MCF 10A (cell line): Measurements from ENCODE around the gene BTF3L4. TPM values are rescaled to one million over a fixed set of nuclear protein-coding genes. Genes with fewer than 3 reads are reported as not detected.
A peak's percentile ranks its signal among the peaks of the same experiment; 100 is the strongest.

Source experiments
- BruUV-seq: library from RNA; stranded (reverse); fragments of 400-500 nt; replicated peaks from 2 replicates; lab custom pipeline; 2021; lab: Mats Ljungman, UMichigan
- CTCF ChIA-PET: fragments of 300-600 bp; sonication (Branson Sonifier 250); formaldehyde crosslinking; extraction: SDS; loops from one replicate; lab custom pipeline; 2021; ENCODE audit warnings: antibody characterized with exemption, inconsistent platforms; lab: Yijun Ruan, JAX
- POLR2A ChIA-PET: fragments of 300-600, 350-650 bp; sonication (Branson Sonifier 250); formaldehyde crosslinking; extraction: SDS; loops from one replicate; lab custom pipeline; 2020; ENCODE audit warnings: antibody characterized with exemption, inconsistent platforms; lab: Yijun Ruan, JAX
- DNase-seq: peaks from one replicate; pipeline ENCODE4 v3.0.0-alpha.2; 2018; ENCODE audit not compliant: unreplicated experiment
- H3K27ac Mint-ChIP-seq: one replicate; pipeline ENCODE4 v1.8.0; 2022; ENCODE audit warnings: mild to moderate bottlenecking, low read depth, mixed read lengths; ENCODE audit not compliant: unreplicated experiment
- H3K27me3 Mint-ChIP-seq: one replicate; pipeline ENCODE4 v1.8.0; 2022; ENCODE audit warnings: mixed read lengths; ENCODE audit not compliant: insufficient read depth, unreplicated experiment
- H3K36me3 Mint-ChIP-seq: one replicate; pipeline ENCODE4 v1.8.0; 2022; ENCODE audit warnings: mild to moderate bottlenecking, moderate library complexity, mixed read lengths; ENCODE audit not compliant: insufficient read depth, unreplicated experiment
- H3K4me1 Mint-ChIP-seq: one replicate; pipeline ENCODE4 v1.8.0; 2022; ENCODE audit warnings: mixed read lengths; ENCODE audit not compliant: insufficient read depth, unreplicated experiment
- H3K4me3 Mint-ChIP-seq: one replicate; pipeline ENCODE4 v1.8.0; 2022; ENCODE audit warnings: mild to moderate bottlenecking, moderate library complexity, mixed read lengths; ENCODE audit not compliant: unreplicated experiment
- H3K9me3 Mint-ChIP-seq: one replicate; pipeline ENCODE4 v1.8.0; 2022; ENCODE audit warnings: mixed read lengths; ENCODE audit not compliant: unreplicated experiment
- CTCF ChIP-seq: fragments of 200-600 bp; IDR thresholded peaks from one replicate; pipeline ENCODE4 v1.8.0; 2022; ENCODE audit warnings: antibody characterized with exemption, mild to moderate bottlenecking; ENCODE audit not compliant: unreplicated experiment
- intact Hi-C: fragments of 100-400 bp; cut with micrococcal nuclease; formaldehyde crosslinking; loops from 2 replicates; pipeline ENCODE4 v1.14.1; 2022
- total RNA-seq: library from RNA; stranded (reverse); gene quantifications from 2 replicates; pipeline ENCODE4 v1.2.3, GENCODE V29; 2022

Gene BTF3L4
- total RNA-seq, 1 experiment from 2014 or later, result 76.0 TPM

GRCh38 chr1:52056937-52057231, 789 bp downstream of the BTF3L4 start:
- Mint-ChIP-seq H3K9me3 (no peaks in the 10 kb centered on the region), H3K36me3 (peaks cover 19% of the 10 kb centered on the region), H3K4me1 (peaks cover 29% of the 10 kb centered on the region), H3K27me3 (no peaks in the 10 kb centered on the region), H3K27ac (peak overlapping the region; percentile 99), H3K4me3 (peak overlapping the region; percentile 97)
- ChIA-PET POLR2A (interaction anchor here (0.5 to 5.2 kb wide), 11 partner anchors 10 to 1086 kb away, joined by 3 to 73 read pairs (median 6); partner anchors contain the start of genes KTI12, ORC1 and PRPF38A), CTCF (no interaction called here)
- no peak for TF ChIP-seq CTCF
- intact Hi-C loops, result loop anchor here (5.0 kb wide), 1 partner anchor 310 kb away; the partner anchor contains the start of gene CC2D1B
- no peak for DNase-seq
- no TSS peak for BruUV-seq

GRCh38 chr1:52057255-52057654, 1.2 kb downstream of the BTF3L4 start:
- DNase-seq, result no peak
- H3K4me1 Mint-ChIP-seq, result peaks cover 27% of the 10 kb centered on the region
- TSS peak; percentile 50 for BruUV-seq

GRCh38 chr1:52057876-52058415, 1.9 kb downstream of the BTF3L4 start:
- H3K36me3 Mint-ChIP-seq, result peaks cover 25% of the 10 kb centered on the region
- ChIA-PET CTCF (interaction anchor here (0.6 to 0.7 kb wide), 3 partner anchors 83 to 347 kb away, joined by 3 to 4 read pairs (median 4); partner anchors contain the start of genes ORC1 and PRPF38A), POLR2A (interaction anchor here (0.7 to 2.8 kb wide), 6 partner anchors 11 to 309 kb away, joined by 3 to 25 read pairs (median 4); partner anchors contain the start of gene KTI12)
- intact Hi-C loops, result loop anchor here (5.0 kb wide), 1 partner anchor 309 kb away; the partner anchor contains the start of gene CC2D1B
- BruUV-seq, result no TSS peak
- peak overlapping the region; percentile 97 for H3K4me3 Mint-ChIP-seq
- no peaks in the 10 kb centered on the region for H3K27me3 Mint-ChIP-seq
- peaks cover 21% of the 10 kb centered on the region for H3K4me1 Mint-ChIP-seq
- peak overlapping the region; percentile 99 for H3K27ac Mint-ChIP-seq
- DNase-seq, result no peak
- no peak for TF ChIP-seq CTCF
- no peaks in the 10 kb centered on the region for H3K9me3 Mint-ChIP-seq

More at GRCh38 chr1:52057255-52057654, 1.2 kb downstream of the BTF3L4 start:
- Mint-ChIP-seq H3K9me3 (no peaks in the 10 kb centered on the region), H3K27ac (peak overlapping the region; percentile 99), H3K27me3 (no peaks in the 10 kb centered on the region), H3K4me3 (peak overlapping the region; percentile 97), H3K36me3 (peaks cover 21% of the 10 kb centered on the region)
- intact Hi-C loops, result loop anchor here (5.0 kb wide), 1 partner anchor 310 kb away; the partner anchor contains the start of gene CC2D1B
- ChIA-PET POLR2A (interaction anchor here (0.6 to 5.2 kb wide), 9 partner anchors 10 to 347 kb away, joined by 3 to 73 read pairs (median 11); partner anchors contain the start of genes KTI12, ORC1 and PRPF38A), CTCF (no interaction called here)
- TF ChIP-seq CTCF, result no peak

- BruUV-seq, result no TSS peak
- no peaks in the 10 kb centered on the region for H3K9me3 Mint-ChIP-seq
- intact Hi-C loops, result loop anchor here (5.0 kb wide), 1 partner anchor 308 kb away; the partner anchor contains the start of gene CC2D1B
- H3K36me3 Mint-ChIP-seq, result peaks cover 39% of the 10 kb centered on the region
- no peak for TF ChIP-seq CTCF
- POLR2A ChIA-PET, result interaction anchor here (0.8 to 2.8 kb wide), 12 partner anchors 9 to 516 kb away, joined by 3 to 25 read pairs (median 4); partner anchors contain the start of genes KTI12 and ZFYVE9
- H3K4me3 Mint-ChIP-seq, result peak overlapping the region; percentile 97
- H3K27ac Mint-ChIP-seq, result peak overlapping the region; percentile 49
- H3K27me3 Mint-ChIP-seq, result no peaks in the 10 kb centered on the region
- H3K4me1 Mint-ChIP-seq, result peaks cover 21% of the 10 kb centered on the region
- CTCF ChIA-PET, result interaction anchor here (0.6 to 1.2 kb wide), 4 partner anchors 11 to 238 kb away, joined by 3 to 8 read pairs (median 4); no protein-coding TSS in a partner anchor
- DNase-seq, result peak; percentile 63
These were observed 3.2 kb downstream of the BTF3L4 start for GRCh38 chr1:52059321-52059720.
